Activated CD4-positive, CD25-positive, alpha-beta regulatory T cell (primary cell): ENCODE measurements around the gene KPNA3.

Experiments
- DNase-seq, 4 experiments: peaks; one replicate each; lab custom pipeline; 2025; lab: John Stamatoyannopoulos, UW

The KPNA3 gene

DNA sequence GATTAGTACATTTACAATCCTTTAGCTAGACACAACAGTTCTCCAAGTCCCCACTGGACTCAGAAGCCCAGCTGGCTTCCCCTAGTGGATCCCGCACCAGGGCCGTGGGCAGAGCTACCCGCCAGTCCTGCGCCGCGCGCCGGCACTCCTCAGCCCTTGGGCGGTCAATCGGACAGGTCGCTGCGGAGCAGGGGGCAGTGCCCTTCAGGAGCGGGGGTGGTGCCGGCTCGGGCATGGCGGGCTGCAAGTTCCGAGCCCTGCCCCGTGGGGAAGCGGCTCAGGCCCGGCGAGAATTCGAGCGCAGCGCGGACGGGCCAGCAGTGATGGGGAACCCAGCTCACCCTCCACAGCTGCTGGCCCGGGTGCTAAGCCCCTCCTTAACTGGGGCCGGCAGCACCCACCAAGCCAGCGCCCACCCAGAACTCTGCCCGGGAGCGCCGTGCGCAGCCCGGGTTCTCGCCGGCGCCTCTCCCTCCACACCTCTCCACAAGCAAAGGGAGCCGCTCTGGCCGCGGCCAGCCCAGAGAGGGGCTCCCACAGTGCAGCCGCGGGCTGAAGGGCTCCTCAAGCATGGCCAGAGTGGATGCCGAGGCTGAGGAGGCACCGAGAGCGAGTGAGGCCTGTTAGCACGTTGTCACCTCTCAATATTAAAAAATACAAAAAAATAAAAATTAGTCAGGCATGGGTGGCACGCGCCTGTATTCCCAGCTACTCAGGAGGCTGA is 114.1 kb downstream of the KPNA3 start:
- DNase-seq, result no peak

DNA sequence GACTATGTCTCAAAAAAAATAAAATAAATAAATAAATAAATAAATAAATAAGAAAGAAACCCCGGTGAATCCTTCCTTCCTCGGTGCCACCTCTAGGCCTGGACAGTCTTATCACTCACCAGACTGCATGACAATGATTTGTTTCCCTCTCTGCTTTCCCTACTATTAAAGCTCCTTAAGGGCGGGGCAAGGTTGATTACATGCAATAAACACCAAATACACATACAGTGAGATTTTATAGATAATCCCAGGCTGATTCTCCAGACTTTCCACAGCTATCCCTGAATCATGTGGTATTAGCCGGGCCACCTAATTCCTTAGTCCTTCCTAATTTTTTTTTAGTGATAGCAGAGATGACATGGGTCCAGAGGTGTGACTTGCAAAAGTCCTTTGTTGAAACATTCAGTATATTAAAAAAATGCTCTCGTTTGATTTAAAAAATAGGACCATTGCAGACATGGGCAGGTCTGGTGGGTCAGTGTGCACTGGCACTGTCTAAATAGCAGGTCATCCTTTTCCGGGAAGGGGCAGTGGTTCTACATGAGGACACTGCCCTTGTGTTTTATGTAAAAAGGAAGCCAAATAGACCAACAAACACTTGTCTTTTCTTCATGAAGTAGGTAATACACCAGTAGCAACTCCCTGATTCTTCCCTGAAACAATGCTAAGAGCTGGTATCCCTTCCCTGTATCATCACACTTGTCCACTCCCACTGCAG is 115.7 kb downstream of the KPNA3 start:
- DNase-seq, result no peak

DNA sequence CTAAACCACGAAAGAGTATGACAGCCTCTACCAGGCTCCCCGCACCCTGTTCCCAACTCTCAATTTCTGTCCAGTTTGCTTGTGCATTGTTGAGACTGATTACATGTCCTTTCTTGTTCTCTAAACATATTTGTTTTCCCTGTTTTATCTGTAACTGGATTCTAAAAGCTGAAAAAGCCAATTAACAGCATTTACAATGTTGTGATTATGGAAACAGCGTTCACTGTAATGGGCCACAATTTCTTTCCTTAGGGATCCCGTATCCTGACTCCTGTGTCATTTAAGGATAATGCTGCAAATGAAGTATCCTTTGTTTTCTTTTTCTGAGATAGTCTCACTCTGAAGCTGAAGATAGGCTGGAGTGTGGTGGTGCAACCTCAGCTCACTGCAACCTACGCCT is 121.7 kb downstream of the KPNA3 start:
- no peak for DNase-seq

DNA sequence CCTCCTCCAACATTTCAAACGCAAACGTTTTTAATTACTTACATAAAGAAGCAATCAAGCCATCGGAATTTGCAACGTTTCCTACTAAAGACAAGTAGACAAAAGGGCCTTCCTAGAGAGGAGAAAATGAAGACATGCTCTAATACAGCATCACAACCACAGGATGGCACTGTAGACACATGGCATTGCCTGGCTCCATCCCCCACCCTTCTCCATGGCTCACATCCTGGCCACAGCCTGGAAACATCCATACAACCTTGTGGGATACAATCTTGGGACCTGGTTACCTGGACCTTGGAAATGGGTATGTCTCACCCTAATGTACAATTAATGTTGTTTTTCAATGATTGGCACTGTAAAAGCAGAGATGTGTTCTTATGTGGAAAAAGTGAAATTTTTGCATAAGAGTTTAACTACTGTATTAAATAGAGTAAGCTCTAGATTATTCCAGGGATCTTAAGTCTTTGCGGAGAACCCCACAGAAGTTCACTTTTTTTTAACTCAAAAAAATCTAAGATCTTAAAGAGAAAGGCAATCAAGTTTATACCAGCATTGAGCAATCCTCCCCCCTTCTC is 122.7 kb downstream of the KPNA3 start:
- no peak for DNase-seq

DNA sequence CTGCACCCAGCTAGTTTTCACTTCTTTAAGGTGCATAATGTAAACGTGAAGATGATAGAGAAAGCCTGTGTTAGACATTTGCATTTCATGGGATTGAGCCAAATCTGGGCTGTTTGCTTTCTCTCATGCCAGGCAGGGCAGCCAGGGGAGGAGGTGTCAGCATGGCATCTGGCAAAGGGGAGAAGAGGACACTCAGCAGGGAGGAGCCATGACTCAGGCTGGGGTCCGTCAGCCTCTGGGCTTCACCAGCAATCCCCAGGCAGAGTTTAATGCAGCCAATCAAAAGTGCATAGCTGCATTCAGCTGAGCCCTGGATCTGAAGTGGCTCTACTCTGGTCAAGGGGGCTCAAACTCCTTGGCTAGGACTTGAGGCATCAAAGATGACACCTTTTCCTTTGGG is 124.7 kb downstream of the KPNA3 start:
- DNase-seq, result no peak

DNA sequence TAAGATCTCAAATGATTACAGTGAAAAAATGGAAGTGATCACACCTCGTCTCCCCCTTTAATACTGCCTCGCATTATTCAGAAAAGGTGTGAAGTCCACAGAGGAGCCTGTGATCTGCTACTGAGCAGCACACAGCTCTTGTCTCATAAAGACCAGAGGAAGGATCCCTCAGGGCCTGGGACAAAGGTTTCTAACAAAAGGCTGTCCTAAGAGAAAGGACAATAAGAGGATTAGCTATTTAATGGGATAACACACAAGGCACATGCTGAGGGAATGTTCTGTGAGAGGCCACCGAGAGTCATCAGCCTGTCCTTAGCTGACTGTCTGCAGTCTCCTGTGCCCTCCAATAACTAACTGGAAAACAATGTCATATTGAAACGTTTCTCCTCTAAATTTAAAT is 127.9 kb downstream of the KPNA3 start:
- DNase-seq, result no peak

DNA sequence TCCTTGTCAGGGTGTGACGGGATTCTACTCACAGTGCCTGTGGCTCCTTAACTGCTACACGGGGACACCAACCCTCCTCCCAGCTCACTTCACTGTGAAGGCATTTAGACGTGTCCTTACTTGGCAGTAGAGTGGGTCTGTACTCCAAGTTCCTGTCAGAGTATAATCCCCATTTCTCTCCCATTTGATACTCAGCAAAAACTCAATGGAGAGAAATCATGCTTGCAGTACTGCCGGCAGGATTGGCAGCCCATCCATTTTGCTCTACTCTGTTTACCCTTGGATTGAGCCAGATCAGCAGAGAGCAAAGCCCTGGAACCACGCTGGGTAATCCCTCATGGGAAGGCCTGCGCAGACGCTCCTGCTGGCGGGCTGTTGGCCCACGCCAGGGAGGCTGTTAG is 135.2 kb downstream of the KPNA3 start:
- no peak for DNase-seq

DNA sequence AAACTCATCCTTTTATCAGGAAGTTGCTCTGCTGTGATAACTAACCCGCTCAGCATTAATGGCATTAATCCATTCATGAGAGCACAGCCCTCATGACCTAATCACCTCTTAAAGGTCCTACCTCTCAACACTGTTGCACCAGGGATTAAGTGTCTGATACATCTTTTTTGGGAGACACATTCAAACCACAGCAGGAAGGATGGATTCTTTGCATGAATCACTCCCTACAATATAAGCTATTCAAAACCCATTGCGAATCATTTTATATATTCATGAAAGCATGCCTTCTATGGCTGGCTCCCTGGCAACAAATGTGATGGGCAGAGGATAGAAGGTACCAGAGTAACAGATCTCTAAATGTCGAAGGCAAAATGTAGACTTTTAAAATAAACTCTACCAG is 136.6 kb downstream of the KPNA3 start:
- DNase-seq, result no peak

DNA sequence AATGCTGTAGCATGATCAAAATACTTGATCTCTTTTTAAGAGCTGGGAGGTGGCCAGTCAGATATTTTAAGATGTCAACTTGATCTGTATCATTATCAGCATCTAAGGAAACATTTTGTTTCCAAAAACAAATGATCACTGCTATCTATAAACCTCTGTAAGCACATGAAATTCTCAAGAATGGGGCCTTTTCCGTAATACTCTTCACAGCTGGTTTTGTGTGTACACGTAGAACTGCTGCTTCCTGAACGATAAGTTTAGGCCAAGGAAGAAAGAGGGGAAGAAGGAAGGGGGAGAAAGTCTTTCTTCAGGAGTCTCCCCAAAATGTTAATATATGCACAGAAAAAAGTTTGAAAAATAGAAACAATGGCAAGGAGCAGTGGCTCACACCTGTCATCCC is 138.5 kb downstream of the KPNA3 start:
- DNase-seq, result no peak

DNA sequence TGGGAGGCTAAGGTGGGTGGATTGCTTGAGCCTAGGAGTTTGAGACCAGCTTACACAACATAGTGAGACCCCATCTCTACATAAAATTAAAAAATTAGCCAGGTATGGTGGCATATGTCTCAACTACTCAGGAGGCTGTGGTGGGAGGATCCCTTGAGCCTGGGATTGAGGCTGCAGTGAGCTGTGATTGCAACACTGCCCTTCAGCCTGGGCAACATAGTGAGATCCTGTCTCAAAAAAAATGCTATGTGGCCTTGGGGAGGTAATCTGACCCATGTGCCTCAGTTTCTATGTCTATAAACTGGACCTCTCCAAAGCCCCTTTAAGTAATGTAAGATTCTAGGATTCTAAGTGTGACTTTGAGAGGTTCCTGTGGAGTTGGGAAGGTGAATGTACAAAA is 139.0 kb downstream of the KPNA3 start:
- no peak for DNase-seq

DNA sequence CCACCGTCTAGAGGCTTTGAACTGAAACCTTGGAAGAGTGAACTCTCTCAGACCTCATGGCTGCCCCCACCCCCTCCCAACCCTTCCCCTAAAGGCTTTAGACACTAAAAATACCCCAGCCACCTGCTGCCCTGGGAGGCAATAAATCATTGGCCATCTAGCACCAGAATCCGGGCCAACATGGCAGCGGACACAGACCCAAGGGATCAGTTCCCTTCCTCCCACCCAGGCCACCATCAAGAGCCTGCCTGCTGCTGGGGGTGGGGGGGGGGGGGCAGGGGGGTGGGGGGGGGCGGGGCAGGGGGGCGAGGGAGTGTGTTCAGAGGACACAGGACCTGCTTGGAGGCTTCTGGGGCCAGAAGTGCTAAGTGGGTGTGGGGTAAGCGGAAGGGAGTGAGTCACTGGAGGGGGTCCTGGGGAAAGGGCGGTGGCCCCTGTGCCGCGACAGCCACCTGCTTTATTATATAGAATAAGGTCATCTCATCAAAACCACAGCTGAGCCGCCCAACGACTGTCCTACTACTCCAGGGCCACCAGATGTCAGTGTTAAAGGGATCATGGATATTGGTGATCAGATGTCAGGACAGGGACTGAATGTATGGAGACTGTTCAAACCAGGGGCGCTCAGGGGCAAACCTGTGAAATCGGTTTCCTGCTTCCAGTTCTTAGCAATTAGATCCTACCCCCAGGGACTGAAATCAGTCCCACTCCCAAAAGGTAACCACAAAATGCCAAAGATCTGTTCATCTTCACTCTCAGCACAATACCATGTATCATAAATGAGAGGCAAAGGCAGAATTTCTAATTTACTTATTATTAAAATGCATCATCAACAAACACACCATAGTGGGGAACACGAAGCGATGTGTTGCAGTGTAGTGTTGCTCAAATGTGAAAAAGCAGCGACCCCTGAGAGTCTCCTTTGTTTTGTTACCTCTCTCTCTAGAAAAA is 139.9 kb downstream of the KPNA3 start:
- DNase-seq, result no peak

DNA sequence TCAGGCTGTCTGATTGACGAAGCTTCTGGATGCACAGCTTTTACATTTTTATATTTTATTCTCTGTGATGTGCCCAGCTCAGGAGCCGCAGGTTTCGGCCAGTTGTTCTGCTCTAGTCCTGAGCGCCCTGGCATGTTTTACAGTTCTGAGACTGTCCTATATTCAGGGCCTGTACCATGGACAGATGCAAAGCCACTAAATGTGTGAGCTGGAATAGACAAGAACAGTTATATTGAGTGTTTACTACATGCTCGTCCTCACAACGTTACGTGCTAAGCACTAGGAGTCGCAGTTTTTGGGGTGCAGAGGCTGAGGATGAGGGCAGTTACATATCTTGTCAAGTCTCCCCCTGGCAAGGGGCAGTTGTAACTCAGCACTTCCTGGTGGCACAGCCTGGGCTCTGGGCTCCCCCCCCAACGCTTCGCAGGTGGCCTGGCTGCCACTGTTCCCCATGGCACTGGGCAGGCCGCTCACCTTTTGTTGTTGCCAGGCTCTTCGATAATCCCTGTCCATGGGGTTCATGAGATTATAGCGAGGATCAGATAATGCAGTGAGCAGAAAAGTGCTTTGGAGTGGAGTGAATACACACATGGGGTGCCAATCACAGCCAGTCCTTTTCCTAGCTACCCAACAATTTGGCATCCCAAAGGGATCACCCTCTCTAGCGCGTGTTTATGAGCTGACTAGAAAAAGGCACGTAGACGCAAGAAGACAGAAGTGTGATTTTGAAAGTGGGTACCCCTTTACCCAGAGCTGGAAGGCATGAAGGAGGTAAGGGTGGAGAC is 140.7 kb downstream of the KPNA3 start:
- DNase-seq, result no peak

DNA sequence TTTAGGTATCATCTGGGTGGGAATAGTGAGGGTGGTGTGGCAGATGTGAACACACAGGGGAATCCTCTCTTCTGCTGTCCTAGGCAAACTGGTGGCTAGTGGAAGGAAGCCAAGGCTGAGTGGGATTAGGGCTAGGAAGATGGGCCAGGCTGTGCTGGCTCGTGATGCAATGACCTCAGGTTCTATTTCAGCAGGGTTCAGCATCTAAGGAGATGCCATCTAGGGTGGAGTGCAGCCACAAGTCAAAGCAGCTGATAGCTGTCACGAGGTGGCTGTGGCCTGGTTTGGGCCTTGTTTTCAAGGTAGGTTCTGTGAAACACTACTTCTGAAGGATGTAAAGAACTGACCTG is 142.5 kb downstream of the KPNA3 start:
- DNase-seq, result no peak
